ENCODE data around the gene PDCD1LG2.

PDCD1LG2 gene

GRCh38 chr9:5532790-5533189, 22.5 kb downstream of the PDCD1LG2 start:
- no peak for DNase-seq

- DNase-seq: no peak
These were observed 26.4 kb downstream of the PDCD1LG2 start for GRCh38 chr9:5536684-5537083.

GRCh38 chr9:5543875-5544702, 33.8 kb downstream of the PDCD1LG2 start:
- DNase-seq: no peak

GRCh38 chr9:5549658-5550650, 39.6 kb downstream of the PDCD1LG2 start:
- no peak for DNase-seq

GRCh38 chr9:5551368-5552150, 41.2 kb downstream of the PDCD1LG2 start:
- no peak for DNase-seq

- DNase-seq: no peak
These were observed 42.0 kb downstream of the PDCD1LG2 start for GRCh38 chr9:5552301-5552700.

- DNase-seq: no peak
These were observed 42.9 kb downstream of the PDCD1LG2 start for GRCh38 chr9:5553211-5553610.

GRCh38 chr9:5554254-5554653, 43.9 kb downstream of the PDCD1LG2 start:
- DNase-seq: no peak

- no peak for DNase-seq
These were observed 45.9 kb downstream of the PDCD1LG2 start for GRCh38 chr9:5556101-5556705.

GRCh38 chr9:5557606-5558587, 47.6 kb downstream of the PDCD1LG2 start:
- DNase-seq: no peak

GRCh38 chr9:5559659-5560058, 49.3 kb downstream of the PDCD1LG2 start:
- DNase-seq: no peak

- DNase-seq: no peak
These were observed 50.2 kb downstream of the PDCD1LG2 start for GRCh38 chr9:5560443-5561100.

- no peak for DNase-seq
These were observed 51.6 kb downstream of the PDCD1LG2 start for GRCh38 chr9:5561828-5562488.

- DNase-seq: no peak
These were observed 52.6 kb downstream of the PDCD1LG2 start for GRCh38 chr9:5562806-5563416.

- DNase-seq: no peak
These were observed 53.1 kb downstream of the PDCD1LG2 start for GRCh38 chr9:5563417-5563815.

GRCh38 chr9:5563886-5564285, 53.6 kb downstream of the PDCD1LG2 start:
- no peak for DNase-seq

- no peak for DNase-seq
These were observed 55.8 kb downstream of the PDCD1LG2 start for GRCh38 chr9:5566054-5566618.

GRCh38 chr9:5568868-5569267, 58.5 kb downstream of the PDCD1LG2 start:
- no peak for DNase-seq

- peak; percentile 4 for DNase-seq
These were observed 59.1 kb downstream of the PDCD1LG2 start for GRCh38 chr9:5569409-5569808.
